Tibial nerve (tissue), 4 donors: ENCODE data around the gene DAND5.

Experiments
- EP300 ChIP-seq, 2 donors: sonication (generic); formaldehyde crosslinking; IDR thresholded peaks; one replicate each; pipeline ENCODE4 v1.6.1; 2017; ENCODE audit warnings: antibody characterized with exemption in 2 of 2, mild to moderate bottlenecking in 1 of 2
- POLR2A ChIP-seq, 2 donors: fragments of 450-650 bp; IDR thresholded peaks; one replicate each; pipeline ENCODE4 v1.6.1; 2017; ENCODE audit warnings: antibody characterized with exemption in 2 of 2, mild to moderate bottlenecking in 2 of 2, moderate library complexity in 2 of 2
- TF ChIP-seq, protein P1 (sequence below), 5 experiments: fragments of 200-600 bp in 3 of 5; fragments of 450-650 bp in 2 of 5; sonication (generic) in 3 of 5; IDR thresholded peaks; one replicate each; pipeline ENCODE4 v1.5.1; 2016 to 2019; ENCODE audit warnings: antibody characterized with exemption in 5 of 5, mild to moderate bottlenecking in 3 of 5, moderate library complexity in 2 of 5

GRCh38 chr19:12937927-12938778, 31.2 kb upstream of the DAND5 start, which contains the start of gene CALR:
- TF ChIP-seq, protein P1, sequence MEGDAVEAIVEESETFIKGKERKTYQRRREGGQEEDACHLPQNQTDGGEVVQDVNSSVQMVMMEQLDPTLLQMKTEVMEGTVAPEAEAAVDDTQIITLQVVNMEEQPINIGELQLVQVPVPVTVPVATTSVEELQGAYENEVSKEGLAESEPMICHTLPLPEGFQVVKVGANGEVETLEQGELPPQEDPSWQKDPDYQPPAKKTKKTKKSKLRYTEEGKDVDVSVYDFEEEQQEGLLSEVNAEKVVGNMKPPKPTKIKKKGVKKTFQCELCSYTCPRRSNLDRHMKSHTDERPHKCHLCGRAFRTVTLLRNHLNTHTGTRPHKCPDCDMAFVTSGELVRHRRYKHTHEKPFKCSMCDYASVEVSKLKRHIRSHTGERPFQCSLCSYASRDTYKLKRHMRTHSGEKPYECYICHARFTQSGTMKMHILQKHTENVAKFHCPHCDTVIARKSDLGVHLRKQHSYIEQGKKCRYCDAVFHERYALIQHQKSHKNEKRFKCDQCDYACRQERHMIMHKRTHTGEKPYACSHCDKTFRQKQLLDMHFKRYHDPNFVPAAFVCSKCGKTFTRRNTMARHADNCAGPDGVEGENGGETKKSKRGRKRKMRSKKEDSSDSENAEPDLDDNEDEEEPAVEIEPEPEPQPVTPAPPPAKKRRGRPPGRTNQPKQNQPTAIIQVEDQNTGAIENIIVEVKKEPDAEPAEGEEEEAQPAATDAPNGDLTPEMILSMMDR (IDR thresholded peaks at IDR 0.05) = peak in 2 of 5 experiments; percentile 66 to 67
- TF ChIP-seq POLR2A (IDR thresholded peaks at IDR 0.05) (peak; percentile 100), EP300 (IDR thresholded peaks at IDR 0.05) (peak; percentile 78 to 99)
